ENCODE data around the gene ANKRD53.

Gene ANKRD53

DNA sequence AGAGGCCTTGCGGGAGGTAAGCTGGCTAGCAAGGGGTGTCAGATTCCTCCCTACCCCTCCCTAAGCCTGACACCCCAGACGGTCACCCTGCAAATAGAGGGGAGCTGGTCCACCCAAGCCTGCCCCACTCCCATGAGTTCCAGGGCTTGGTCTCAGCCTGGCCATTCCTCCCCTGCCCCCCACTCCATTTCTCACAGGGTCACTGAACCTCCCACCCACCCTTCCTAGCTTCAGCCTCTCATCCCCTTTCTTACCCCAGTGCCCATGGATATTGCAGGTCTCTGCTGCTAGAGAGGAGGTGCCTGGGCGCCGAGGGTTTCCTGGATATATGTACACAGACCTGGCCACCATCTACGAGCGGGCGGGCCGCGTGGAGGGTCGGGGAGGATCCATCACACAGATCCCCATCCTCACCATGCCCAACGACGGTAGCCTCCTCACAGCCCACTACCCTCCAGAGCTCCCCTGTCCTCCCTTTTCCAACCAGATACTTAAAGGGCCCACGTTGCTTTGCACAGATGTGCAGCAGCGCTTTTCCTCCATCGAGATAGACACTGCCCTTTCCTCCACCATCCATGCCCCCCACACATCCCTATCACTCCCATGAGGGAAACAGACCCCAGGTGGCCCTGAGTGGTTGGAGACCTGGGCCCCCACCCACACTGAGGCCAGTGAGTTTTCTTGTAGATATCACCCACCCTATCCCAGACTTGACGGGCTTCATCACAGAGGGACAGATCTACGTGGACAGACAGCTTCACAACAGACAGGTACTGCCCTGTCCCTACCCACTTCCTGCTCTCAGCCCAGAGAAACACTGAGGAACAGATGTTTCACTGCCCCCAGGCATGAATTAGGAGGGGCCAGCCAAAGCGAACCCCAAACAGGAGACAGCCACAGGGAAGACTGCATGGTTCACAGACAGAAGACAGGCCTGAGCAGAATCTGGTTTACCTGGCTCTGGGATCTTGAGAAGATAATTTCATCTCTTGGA lies 15.2 kb upstream of the ANKRD53 start:
- no peak for FAIRE-seq
- no peak for DNase-seq (ENCODE audit: extremely low spot score, insufficient read length, low read depth)

DNA sequence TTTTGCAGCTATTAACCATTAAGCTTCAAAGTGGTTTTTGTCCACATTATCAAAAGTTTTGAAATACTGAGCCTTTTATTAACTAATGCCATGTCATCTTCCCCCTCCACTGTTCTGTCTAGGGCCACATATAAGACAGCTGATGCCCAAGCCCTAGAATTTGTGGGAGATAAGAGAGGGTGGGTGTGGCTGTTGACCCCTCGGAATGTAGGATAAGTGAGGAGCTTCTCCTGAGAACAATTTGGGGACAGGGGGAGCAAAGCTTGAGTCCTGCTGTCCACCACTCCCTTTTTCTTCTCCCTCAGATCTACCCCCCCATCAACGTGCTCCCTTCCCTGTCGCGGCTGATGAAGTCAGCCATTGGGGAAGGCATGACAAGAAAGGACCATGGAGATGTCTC lies 14.3 kb upstream of the ANKRD53 start:
- FAIRE-seq (no peak), DNase-seq (ENCODE audit: extremely low spot score, insufficient read length, low read depth) (no peak)

DNA sequence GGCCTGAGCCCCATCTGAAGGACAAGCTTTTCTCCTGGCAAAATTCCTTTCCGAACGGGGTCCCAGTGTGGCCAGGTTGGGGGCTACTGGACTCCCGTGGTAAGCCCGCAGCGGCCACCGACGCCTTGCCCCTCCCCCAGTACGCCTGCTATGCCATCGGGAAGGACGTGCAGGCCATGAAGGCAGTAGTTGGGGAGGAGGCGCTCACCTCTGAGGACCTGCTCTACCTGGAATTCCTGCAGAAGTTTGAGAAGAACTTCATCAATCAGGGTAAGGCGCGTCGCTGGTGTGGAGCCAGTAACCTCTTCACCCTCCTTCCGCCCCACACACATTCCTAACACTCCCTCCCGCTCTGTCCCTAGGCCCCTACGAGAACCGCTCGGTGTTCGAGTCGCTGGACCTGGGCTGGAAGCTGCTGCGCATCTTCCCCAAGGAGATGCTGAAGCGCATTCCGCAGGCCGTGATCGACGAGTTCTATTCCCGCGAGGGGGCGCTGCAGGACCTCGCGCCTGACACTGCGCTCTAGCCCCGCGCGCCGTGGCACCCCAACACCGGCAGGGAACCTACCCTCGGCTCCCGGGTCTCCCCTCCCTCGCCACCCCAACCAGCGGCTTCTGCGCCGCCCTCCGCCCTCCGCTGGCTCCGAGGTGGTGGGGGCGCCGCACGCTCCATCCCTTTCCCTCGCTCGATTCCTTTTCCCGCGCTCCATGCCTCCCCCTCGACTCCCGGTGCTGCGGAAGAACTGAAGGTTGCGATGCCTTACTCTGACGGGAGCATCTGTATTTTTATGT lies 13.6 kb upstream of the ANKRD53 start:
- peak; percentile 50 for DNase-seq (ENCODE audit: extremely low spot score, insufficient read length, low read depth)
- peak; percentile 89 for FAIRE-seq

DNA sequence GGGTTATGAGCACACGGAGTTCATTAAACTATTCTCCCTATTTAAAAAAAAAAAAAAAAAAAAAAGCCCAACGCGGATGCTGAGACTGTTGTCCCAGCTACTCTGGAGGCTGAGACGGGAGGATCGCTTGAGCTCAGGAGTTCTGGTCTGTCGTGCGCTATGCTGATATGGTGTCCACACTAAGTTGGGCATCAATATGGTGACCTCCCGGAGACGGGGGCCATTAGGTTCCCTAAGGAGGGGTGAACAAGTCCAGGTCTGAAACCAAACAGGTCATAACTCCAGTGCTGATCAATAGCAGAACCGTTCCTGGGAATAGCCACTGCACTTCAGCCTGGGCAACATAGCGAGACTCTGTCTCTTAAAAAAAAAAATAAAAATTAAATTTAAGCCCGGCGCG lies 12.9 kb upstream of the ANKRD53 start:
- no peak for DNase-seq (ENCODE audit: extremely low spot score, insufficient read length, low read depth)
- no peak for FAIRE-seq

DNA sequence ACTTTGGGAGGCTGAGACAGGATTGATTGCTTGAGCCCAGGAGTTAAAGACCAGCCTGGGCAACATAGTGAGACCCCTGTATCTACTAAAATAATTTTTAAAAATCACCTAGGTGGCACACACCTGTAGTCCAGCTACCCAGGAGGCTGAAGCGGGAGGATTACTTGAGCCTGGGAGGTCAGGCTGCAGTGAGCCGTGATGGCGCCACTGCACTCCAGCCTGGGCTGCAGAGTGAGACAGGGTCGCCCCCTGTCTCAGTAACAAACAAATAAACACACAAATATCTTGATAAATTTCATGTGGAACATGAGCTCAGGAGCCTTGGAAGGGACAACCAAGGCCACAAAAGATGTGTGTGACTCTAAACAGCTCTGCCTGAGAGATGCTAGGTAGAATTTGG lies 11.7 kb upstream of the ANKRD53 start:
- FAIRE-seq: no peak

DNA sequence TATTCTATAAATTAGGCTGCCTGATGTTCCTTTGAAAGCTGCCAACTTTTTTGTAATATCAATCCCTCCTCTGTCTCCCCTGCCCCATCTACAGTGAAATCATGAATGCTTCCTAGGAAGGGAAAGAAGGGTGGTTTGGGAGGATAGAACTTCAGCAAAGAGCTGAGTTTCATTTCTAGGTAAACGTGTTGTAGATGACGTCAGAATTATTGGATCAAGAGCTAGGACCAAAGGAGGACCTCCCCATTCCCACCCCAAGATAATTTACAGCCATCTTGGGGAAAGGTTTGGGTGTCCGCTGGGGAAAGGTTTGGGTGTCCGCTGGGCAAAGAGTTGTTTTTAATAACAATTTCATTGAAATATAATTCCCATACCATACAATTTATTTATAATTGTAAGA lies 11.2 kb upstream of the ANKRD53 start:
- no peak for DNase-seq (ENCODE audit: extremely low spot score, insufficient read length, low read depth)
- FAIRE-seq: no peak

More for the DNA sequence above, 11.7 kb upstream of the ANKRD53 start:
- DNase-seq (ENCODE audit: extremely low spot score, insufficient read length, low read depth): no peak

DNA sequence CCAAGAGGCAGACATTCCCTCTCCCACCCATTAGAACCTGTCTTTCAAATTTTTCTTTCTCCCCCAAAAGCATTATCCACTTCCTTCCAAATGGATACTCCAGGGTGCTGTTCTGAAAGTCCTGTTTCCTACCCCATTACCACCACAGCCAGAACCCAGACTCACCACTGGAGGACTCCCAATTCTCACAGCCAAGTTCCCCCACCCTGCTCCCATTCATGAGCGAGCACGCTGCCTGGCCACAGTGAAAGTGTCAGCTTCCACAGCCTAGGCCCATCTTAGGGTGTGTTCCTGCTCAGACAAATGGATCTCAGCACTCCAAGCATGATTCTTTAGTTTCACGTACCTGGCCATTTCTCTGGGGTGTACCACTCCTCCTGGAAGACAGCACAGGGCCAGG lies 3.8 kb upstream of the ANKRD53 start:
- DNase-seq (ENCODE audit: extremely low spot score, insufficient read length, low read depth): no peak
- FAIRE-seq: no peak

DNA sequence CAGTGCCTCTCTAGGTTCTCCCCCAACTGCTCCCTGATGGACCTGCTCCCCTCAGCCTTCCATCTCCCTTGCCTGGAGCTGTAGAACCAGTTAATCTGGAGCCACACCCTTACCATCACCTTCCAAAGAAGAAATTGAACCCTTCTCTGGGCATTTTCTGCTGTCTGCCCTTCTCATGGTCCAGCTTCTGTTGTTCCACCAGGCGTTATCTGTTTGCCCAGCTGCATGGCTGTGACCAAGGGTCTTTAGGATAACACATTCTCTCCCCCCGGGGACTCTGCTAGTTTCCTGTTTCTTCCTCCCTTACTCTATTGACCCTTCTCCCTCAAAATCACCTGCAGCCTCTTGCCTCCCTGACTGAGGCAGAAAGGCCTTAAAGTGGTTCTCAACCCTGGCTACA lies 3.2 kb upstream of the ANKRD53 start:
- FAIRE-seq (no peak), DNase-seq (ENCODE audit: extremely low spot score, insufficient read length, low read depth) (no peak)

DNA sequence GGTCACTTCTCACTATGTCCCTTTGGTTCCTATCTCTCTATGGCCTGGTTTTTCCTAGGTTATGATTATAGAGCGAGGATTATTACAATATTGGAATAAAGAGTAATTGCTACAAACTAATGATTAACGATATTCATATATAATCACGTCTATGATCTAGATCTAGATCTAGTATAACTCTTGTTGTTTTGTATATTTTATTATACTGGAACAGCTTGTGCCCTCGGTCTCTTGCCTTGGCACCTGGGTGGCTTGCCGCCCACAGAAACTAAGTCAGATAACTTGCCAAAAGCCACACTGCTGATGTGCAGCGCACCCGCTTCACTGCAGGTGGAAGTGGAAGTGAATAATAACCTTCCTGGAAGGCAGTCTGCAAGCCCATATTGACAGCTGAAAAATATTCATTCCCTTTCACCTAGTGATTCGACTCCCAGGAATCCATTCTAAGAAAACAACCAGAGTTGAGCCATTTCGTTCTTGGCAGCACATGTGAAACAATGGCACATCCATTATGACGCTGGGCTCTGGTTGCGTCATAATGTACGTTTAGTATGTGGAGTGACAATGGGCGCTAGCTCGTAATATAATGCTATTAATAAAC lies 725 bp upstream of the ANKRD53 start:
- no peak for FAIRE-seq
- no peak for DNase-seq (ENCODE audit: extremely low spot score, insufficient read length, low read depth)

DNA sequence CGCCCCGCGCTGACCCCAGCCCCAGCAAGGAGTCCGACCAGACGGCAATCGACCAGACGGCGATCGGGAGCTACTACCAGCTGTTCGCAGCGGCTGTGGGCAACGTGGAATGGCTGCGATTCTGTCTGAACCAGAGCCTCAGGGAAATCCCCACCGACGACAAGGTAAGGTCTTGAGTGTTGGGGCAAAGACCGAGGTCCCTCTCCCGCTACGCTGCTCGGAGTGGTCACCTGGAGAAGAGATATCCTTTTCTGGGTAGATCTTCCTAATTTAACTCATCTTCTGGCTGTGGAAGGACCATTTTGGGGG lies 704 bp downstream of the ANKRD53 start:
- FAIRE-seq (no peak), DNase-seq (ENCODE audit: extremely low spot score, insufficient read length, low read depth) (no peak)

DNA sequence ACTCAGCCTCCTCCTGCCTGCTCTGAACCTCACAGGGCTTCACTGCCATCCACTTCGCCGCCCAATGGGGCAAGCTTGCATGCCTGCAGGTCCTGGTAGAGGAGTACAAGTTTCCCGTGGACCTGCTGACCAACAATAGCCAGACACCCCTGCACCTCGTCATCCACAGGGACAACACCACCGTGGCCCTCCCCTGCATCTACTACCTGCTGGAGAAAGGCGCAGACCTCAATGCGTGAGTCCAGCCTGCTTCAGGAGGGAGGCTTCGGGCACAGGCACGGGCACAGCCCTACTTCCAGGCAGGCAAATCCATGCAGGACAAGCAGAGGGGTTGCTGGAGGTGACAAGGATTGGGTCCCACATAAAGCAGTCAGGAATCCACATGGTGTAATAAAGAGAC lies 1.2 kb downstream of the ANKRD53 start:
- DNase-seq (ENCODE audit: extremely low spot score, insufficient read length, low read depth) (no peak), FAIRE-seq (no peak)

DNA sequence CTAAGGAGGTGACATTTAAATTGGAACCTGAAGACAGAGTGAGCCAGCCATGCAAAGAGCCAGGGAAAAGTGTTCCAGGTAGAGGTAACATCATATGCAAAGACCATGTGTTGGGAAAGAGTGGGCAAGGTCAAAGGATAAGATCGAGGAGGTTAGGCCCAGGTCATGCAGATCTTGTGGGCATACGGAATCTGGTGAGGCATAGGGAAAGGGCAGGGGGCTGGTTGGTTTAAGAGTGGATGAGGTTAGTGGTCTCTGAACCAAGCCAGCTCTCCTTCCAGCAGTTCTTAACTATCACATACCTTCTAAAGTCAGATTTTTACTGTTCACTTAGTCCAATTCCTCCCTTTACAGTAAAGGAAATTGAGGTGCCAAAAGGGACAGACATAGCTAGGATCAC lies 3.0 kb downstream of the ANKRD53 start:
- FAIRE-seq: no peak
- DNase-seq (ENCODE audit: extremely low spot score, insufficient read length, low read depth): no peak

DNA sequence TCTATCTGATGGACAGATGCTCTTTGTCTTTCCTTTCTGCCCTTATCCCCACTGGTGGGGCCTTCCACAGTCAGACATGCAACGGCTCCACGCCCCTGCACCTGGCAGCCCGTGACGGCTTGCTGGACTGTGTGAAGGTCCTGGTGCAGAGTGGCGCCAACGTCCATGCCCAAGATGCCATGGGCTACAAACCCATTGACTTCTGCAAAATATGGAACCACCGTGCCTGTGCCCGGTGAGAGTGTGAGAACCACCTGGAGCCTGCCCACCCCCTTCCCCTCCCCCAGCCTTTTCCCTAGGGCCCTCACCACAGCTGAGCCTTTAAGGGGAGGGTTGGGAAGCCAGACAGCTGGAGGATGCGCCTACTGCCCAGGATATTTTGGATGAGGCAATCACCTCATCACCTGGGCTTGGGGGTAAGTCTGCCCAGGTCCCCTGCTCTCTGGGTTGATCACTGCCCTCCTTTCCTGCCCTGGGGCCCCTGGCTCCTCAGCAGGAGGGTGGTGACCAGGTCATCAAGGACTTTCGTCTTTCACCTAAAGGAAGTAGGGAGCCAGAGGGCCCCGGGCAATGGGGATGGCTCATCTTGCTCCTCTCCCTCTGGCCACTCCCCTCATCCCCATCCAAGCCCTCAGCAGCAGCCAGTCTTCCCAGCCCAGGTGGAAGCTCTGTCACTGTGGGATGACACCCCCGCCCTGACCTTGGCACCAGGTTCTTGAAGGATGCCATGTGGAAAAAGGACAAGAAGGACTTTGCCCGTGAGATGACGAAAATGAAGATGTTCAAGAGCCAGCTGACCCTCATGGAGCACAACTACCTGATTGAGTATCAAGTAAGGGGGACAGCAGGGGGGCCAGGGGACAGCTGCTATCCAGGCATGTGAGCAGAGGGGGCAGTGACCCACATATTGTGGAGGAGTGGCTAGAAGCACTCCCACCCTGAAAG lies 3.7 kb downstream of the ANKRD53 start:
- FAIRE-seq: no peak

DNA sequence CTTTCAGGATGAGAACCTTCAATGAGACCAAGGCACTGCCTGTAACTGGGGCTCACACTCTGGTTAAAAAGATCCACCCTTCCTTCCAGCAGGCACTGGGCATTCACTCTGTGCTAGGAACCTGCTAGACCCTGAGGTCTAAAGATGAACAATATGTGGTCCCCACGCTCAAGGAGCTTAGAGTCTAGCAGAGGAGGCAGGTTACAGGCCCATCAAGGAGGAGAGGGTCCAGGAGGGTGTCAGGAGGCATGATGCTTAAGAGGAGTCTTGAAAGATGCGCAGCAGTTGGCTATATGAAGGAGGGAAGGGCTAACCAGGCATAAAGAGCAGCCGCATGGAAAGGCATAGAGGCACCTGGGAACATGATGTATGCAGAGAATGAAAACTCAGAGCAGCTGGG lies 4.5 kb downstream of the ANKRD53 start:
- no peak for DNase-seq (ENCODE audit: extremely low spot score, insufficient read length, low read depth)
- no peak for FAIRE-seq

More for the DNA sequence above, 3.7 kb downstream of the ANKRD53 start:
- DNase-seq (ENCODE audit: extremely low spot score, insufficient read length, low read depth): no peak

DNA sequence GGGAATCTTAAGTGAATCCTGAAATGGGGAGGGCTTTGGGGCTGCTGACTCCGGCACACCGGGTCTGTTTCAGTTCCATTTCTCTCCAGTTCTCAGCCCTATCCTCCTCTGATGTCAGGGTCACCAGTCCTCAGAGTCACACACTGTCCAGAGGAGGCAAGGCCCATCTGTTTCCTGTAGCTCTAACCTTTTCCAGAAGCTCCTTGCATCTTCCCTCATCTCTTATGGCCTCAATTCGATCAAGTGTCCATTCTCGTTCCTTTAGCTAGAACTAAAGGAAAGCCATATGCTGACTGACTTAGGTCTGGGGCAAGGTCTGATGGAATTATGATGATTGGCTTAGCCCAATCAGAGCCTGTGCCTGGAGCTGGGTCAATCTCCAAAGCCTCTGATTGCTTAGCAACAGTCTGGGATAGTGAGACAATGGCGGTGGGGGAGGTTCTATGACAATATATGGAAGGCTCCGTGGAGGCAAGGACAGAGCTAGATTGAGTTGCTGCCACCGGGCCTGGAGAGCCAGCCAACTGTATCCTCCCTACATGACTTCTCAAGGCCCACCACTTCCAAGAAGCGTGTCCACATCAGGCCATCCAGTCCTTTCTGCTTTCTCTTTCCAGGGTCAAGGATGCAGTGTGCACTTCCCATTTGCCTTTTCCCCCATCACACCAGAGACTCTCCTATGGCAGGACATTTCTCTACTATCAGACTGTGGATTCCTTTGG lies 5.2 kb downstream of the ANKRD53 start:
- DNase-seq (ENCODE audit: extremely low spot score, insufficient read length, low read depth): no peak
- no peak for FAIRE-seq

DNA sequence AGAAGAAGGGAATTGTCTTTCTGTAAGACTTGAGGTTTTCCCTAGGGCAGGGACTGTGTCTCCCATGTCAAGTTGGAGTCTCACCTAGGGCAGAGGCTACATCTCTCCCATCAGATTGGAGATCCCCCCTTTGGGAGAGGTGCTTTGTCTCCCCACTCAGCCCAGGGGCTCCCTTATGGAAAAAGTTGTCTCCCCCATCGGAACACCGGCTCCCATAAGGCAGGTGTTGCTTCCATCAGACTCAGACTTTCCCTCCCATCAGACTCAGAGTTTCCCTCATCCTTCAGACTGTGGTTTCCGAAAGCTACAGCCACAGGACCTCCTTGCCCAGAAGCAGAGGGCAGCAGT lies 5.8 kb downstream of the ANKRD53 start:
- FAIRE-seq (no peak), DNase-seq (ENCODE audit: extremely low spot score, insufficient read length, low read depth) (no peak)

DNA sequence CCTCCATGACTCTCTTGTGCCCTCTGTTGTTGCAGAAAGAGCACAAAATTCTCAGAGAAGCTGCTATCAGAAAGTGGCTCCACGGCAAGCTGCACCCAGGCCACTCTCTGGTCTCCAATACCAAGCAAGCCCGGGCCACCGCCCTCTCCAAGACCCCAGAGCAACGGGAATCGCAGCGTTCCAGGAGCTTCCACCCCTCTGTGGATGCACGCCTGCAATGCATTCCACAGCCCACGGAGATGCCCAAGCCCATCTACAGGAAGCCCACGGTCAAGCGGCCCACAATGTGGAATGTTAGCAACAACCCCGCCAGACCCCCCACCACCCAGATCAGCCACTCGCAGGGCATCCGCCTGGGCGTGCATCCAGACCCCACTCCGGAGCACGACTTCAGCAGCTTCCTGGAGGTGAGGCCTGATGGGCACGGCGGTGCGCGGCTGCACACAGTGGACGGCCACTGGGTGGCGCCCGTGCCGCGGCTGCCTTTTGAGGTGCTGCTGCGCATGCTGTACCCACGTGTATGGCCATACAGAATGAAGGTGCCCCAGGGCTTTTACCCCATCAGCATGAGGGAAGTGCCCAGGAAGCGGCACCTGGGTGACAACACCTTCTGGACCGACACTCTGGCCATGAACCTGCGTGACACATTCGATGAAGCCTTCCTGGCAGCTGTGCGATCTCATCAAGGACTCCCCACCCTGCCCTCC lies 6.3 kb downstream of the ANKRD53 start:
- FAIRE-seq (peak; percentile 69), DNase-seq (ENCODE audit: extremely low spot score, insufficient read length, low read depth) (peak; percentile 73)

DNA sequence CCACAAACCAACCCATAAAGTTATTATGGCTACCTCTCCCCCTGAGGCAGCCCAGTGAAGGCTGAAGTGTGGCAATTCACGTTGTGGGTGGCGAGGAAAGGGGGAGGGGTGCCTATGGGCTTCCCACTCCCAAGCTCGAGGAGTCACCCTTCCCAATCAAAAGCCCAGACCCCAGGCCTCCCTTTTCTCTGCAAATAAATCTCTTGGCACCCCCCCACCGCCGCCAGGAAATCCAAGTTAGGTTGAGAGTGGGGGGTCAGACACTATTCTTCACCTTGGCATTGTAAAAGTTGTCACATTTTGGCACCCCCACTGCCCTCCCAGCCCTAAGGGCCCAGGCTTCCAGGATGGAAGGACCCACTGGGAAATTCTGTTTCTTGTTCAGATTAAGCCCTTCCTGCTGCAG lies 6.9 kb downstream of the ANKRD53 start:
- DNase-seq (ENCODE audit: extremely low spot score, insufficient read length, low read depth): no peak
- no peak for FAIRE-seq

DNA sequence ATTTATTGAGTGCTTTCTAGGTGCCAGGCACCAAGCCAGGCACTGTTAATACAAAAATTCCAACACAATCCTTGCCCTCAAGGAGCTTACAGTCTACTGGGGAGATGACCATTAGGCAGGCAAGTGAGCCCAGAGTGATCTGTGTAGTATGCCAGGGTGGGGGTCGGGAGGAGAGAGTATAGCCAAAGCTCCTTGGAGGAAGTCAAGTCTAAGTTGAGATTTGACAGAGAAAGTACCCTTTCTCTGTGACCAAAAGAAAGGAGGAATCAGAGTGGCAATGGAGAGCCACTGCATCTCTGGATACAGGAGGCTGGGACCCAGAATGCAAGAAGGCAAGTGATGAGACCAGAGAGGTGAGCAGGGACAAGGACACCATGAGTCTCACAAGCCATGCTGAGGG lies 7.5 kb downstream of the ANKRD53 start:
- FAIRE-seq (no peak), DNase-seq (ENCODE audit: extremely low spot score, insufficient read length, low read depth) (no peak)

Measured in GM18507 (cell line).